Hepatocyte (in vitro differentiated cells): Measurements from ENCODE around the gene EHD3. TPM values are rescaled to one million over a fixed set of nuclear protein-coding genes. Genes with fewer than 3 reads are reported as not detected.

Experiments used
- DNase-seq: peaks from one replicate; pipeline ENCODE4 v3.0.0-alpha.2; 2016; ENCODE audit warnings: low spot score
- H2AFZ ChIP-seq: fragments of 200-600 bp; sonication (generic); 2 replicates; pipeline ENCODE4 v1.6.0; 2016; ENCODE audit warnings: antibody characterized with exemption, mild to moderate bottlenecking
- H3K27ac ChIP-seq: fragments of 200-600 bp; sonication (generic); 2 replicates; pipeline ENCODE4 v1.5.1; 2016; ENCODE audit warnings: mild to moderate bottlenecking
- H3K27me3 ChIP-seq: fragments of 200-600 bp; sonication (generic); 2 replicates; pipeline ENCODE4 v1.6.1; 2016
- H3K36me3 ChIP-seq: fragments of 200-600 bp; sonication (generic); replicated peaks from 2 replicates; pipeline ENCODE4 v1.5.1; 2016; ENCODE audit warnings: low read depth; ENCODE audit not compliant: insufficient read depth
- H3K4me1 ChIP-seq: fragments of 200-600 bp; sonication (generic); 2 replicates; pipeline ENCODE4 v1.5.1; 2016; ENCODE audit warnings: mild to moderate bottlenecking, moderate library complexity; ENCODE audit not compliant: insufficient read depth
- H3K4me2 ChIP-seq: fragments of 200-600 bp; sonication (generic); 2 replicates; pipeline ENCODE4 v1.6.0; 2016
- H3K4me3 ChIP-seq: fragments of 200-600 bp; sonication (generic); 2 replicates; pipeline ENCODE4 v1.5.1; 2016; ENCODE audit warnings: mild to moderate bottlenecking
- H3K79me2 ChIP-seq: fragments of 200-600 bp; sonication (generic); 2 replicates; pipeline ENCODE4 v1.6.0; 2017; ENCODE audit warnings: mild to moderate bottlenecking
- H3K9me2 ChIP-seq: fragments of 200-600 bp; sonication (generic); replicated peaks from 2 replicates; pipeline ENCODE4 v1.6.0; 2017; ENCODE audit warnings: mild to moderate bottlenecking; ENCODE audit not compliant: insufficient read depth
- H3K9me3 ChIP-seq: fragments of 200-600 bp; sonication (generic); 2 replicates; pipeline ENCODE4 v1.5.1; 2016; ENCODE audit warnings: low read depth, mild to moderate bottlenecking
- H4K20me1 ChIP-seq: fragments of 200-600 bp; sonication (generic); 2 replicates; pipeline ENCODE4 v1.6.0; 2016; ENCODE audit warnings: mild to moderate bottlenecking; ENCODE audit not compliant: insufficient read depth, poor library complexity, severe bottlenecking
- CTCF ChIP-seq: fragments of 200-600 bp; sonication (generic); IDR thresholded peaks from 2 replicates; pipeline ENCODE4 v1.5.1; 2016; ENCODE audit warnings: antibody characterized with exemption, mild to moderate bottlenecking; ENCODE audit not compliant: poor library complexity
- EZH2 ChIP-seq: fragments of 200-600 bp; sonication (generic); IDR thresholded peaks from 2 replicates; pipeline ENCODE4 v1.6.1; 2016; ENCODE audit warnings: antibody characterized with exemption, mild to moderate bottlenecking, borderline replicate concordance
- EZH2phosphoT487 ChIP-seq: fragments of 200-600 bp; sonication (generic); IDR thresholded peaks from one replicate; pipeline ENCODE4 v1.6.1; 2018; ENCODE audit warnings: antibody characterized with exemption, mild to moderate bottlenecking, low read depth, moderate library complexity; ENCODE audit not compliant: unreplicated experiment, severe bottlenecking
- WGBS: methylation state at CpG from one replicate; pipeline ENCODE4 v1.1.6; 2016; ENCODE audit warnings: low lambda C conversion rate; ENCODE audit errors: missing lambda C conversion rate; 5-methylcytosine and 5-hydroxymethylcytosine counted together
- polyA plus RNA-seq: library from polyadenylated mRNA; unstranded; fragments of >200 nt; fragmentation: Nextera tagmentation; extraction: Ambion mirVana; gene quantifications from 2 replicates; pipeline ENCODE4 v1.2.1, GENCODE V29; 2016
- total RNA-seq: library from RNA; depleted of rRNA; stranded (reverse); fragments of >200 nt; gene quantifications from 2 replicates; pipeline ENCODE4 v1.2.3, GENCODE V29; 2014

EHD3 gene
- total and polyA plus RNA-seq, 2 experiments from 2014 or later = 4.5 to 6.2 TPM

- Histone ChIP-seq H3K4me3 (no peak overlapping the region), H3K9me2 (no peaks in the 10 kb centered on the region), H3K27me3 (no peaks in the 10 kb centered on the region), H3K36me3 (no peaks in the 10 kb centered on the region), H3K4me1 (peaks cover 20% of the 10 kb centered on the region), H3K4me2 (no peak overlapping the region), H3K9me3 (no peaks in the 10 kb centered on the region), H3K27ac (no peak overlapping the region), H3K79me2 (no peaks in the 10 kb centered on the region), H4K20me1 (no peaks in the 10 kb centered on the region), H2AFZ (no peak overlapping the region)
- TF ChIP-seq EZH2phosphoT487 (no peak), EZH2 (no peak), CTCF (no peak)
- WGBS = 74% methylated on average over 5 of the region's 5 CpGs
- no peak for DNase-seq
Measured at GRCh38 chr2:31258351-31258750, 24.4 kb downstream of the EHD3 start.

GRCh38 chr2:31259075-31259474 lies 25.1 kb downstream of the EHD3 start:
- Histone ChIP-seq H2AFZ (no peak overlapping the region), H3K4me3 (no peak overlapping the region), H3K9me2 (no peaks in the 10 kb centered on the region), H4K20me1 (no peaks in the 10 kb centered on the region), H3K27ac (no peak overlapping the region), H3K4me2 (no peak overlapping the region), H3K27me3 (no peaks in the 10 kb centered on the region), H3K79me2 (no peaks in the 10 kb centered on the region), H3K9me3 (no peaks in the 10 kb centered on the region), H3K36me3 (no peaks in the 10 kb centered on the region), H3K4me1 (peaks cover 20% of the 10 kb centered on the region)
- WGBS = 98% methylated on average over 3 of the region's 3 CpGs
- no peak for TF ChIP-seq EZH2
- no peak for TF ChIP-seq EZH2phosphoT487
- TF ChIP-seq CTCF = no peak
- no peak for DNase-seq

GRCh38 chr2:31260870-31261269 lies 26.9 kb downstream of the EHD3 start:
- no peak overlapping the region for H3K27ac ChIP-seq
- no peak overlapping the region for H3K4me2 ChIP-seq
- no peaks in the 10 kb centered on the region for H4K20me1 ChIP-seq

More at GRCh38 chr2:31260870-31261269, 26.9 kb downstream of the EHD3 start:
- TF ChIP-seq CTCF (no peak), EZH2 (no peak), EZH2phosphoT487 (no peak)
- H3K9me2 ChIP-seq = no peaks in the 10 kb centered on the region
- H3K4me3 ChIP-seq = no peak overlapping the region
- no peaks in the 10 kb centered on the region for H3K9me3 ChIP-seq
- no peak overlapping the region for H2AFZ ChIP-seq
- H3K27me3 ChIP-seq = no peaks in the 10 kb centered on the region
- peaks cover 9% of the 10 kb centered on the region for H3K4me1 ChIP-seq
- no peaks in the 10 kb centered on the region for H3K36me3 ChIP-seq
- H3K79me2 ChIP-seq = no peaks in the 10 kb centered on the region
- WGBS = 97% methylated on average over 4 of the region's 4 CpGs
- DNase-seq = no peak
